KMS-11 (cell line): ENCODE results near the gene KRTAP2-4.
"Not testable (repeated sequence)": the region's sequence is repeated elsewhere in the genome, so short reads cannot be mapped to it uniquely, and the experiment has no call there.

ENCODE experiments used
- H2AFZ ChIP-seq: fragments of 200-600 bp; sonication (generic); 2 replicates; pipeline ENCODE4 v1.6.1; 2016; ENCODE audit warnings: antibody characterized with exemption, mixed run types, low read depth
- H3K27ac ChIP-seq: fragments of 200-600 bp; sonication (generic); 2 replicates; pipeline ENCODE4 v1.6.1; 2016; ENCODE audit warnings: mild to moderate bottlenecking, mixed run types
- H3K27me3 ChIP-seq: fragments of 200-600 bp; sonication (generic); 2 replicates; pipeline ENCODE4 v1.6.1; 2017; ENCODE audit warnings: mild to moderate bottlenecking, low read depth, mixed run types, moderate library complexity; ENCODE audit not compliant: insufficient read depth
- H3K36me3 ChIP-seq: fragments of 200-600 bp; sonication (generic); 2 replicates; pipeline ENCODE4 v1.6.1; 2017; ENCODE audit warnings: mild to moderate bottlenecking, mixed run types; ENCODE audit not compliant: insufficient read depth
- H3K4me1 ChIP-seq: fragments of 200-600 bp; sonication (generic); 2 replicates; pipeline ENCODE4 v1.6.1; 2016; ENCODE audit warnings: mild to moderate bottlenecking, low read depth, mixed run types; ENCODE audit not compliant: poor library complexity, severe bottlenecking
- H3K4me2 ChIP-seq: fragments of 200-600 bp; sonication (generic); 2 replicates; pipeline ENCODE4 v1.7.0; 2016; ENCODE audit warnings: mild to moderate bottlenecking, mixed run types
- H3K4me3 ChIP-seq: fragments of 200-600 bp; sonication (generic); IDR thresholded peaks from 2 replicates; pipeline ENCODE4 v1.6.1; 2017; ENCODE audit warnings: low read depth, low read length, mixed read lengths; ENCODE audit not compliant: insufficient read depth
- H3K79me2 ChIP-seq: fragments of 200-600 bp; sonication (generic); 2 replicates; pipeline ENCODE4 v1.6.1; 2016; ENCODE audit warnings: low read depth, mixed run types; ENCODE audit not compliant: insufficient read depth
- H3K9ac ChIP-seq: fragments of 200-600 bp; sonication (generic); 2 replicates; pipeline ENCODE4 v1.6.1; 2016; ENCODE audit warnings: mild to moderate bottlenecking, mixed run types
- H4K20me1 ChIP-seq: fragments of 200-600 bp; sonication (generic); 2 replicates; pipeline ENCODE4 v1.6.1; 2016; ENCODE audit warnings: mild to moderate bottlenecking, mixed run types; ENCODE audit not compliant: insufficient read depth
- CTCF ChIP-seq: fragments of 200-600 bp; sonication (generic); conservative IDR thresholded peaks from 2 replicates; pipeline ENCODE4 v1.6.1; 2017; ENCODE audit warnings: low read depth, mild to moderate bottlenecking, antibody characterized with exemption, low read length, moderate library complexity, mixed read lengths

Gene KRTAP2-4

GRCh38 chr17:41065829-41066624 lies at the start of gene KRTAP2-4:
KRTAP2-4 (minus strand) TSS chr17:41065879; CDS start chr17:41065845, 34 bp downstream.
- Histone ChIP-seq H2AFZ (no peak within 1 kb of the TSS), H4K20me1 (no peaks in the 10 kb centered on the region), H3K9ac (no peak within 1 kb of the TSS), H3K27me3 (no peaks in the 10 kb centered on the region), H3K4me3 (no peak within 1 kb of the TSS), H3K4me2 (no peak within 1 kb of the TSS), H3K79me2 (no peaks in the 10 kb centered on the region), H3K4me1 (no peaks in the 10 kb centered on the region), H3K36me3 (no peaks in the 10 kb centered on the region), H3K27ac (no peak within 1 kb of the TSS)
- no peak for TF ChIP-seq CTCF

- Histone ChIP-seq H3K4me2 (no peak overlapping the region), H3K4me3 (no peak overlapping the region), H4K20me1 (no peaks in the 10 kb centered on the region), H3K79me2 (no peaks in the 10 kb centered on the region), H2AFZ (no peak overlapping the region), H3K36me3 (no peaks in the 10 kb centered on the region), H3K9ac (no peak overlapping the region), H3K27ac (no peak overlapping the region), H3K4me1 (peaks cover 12% of the 10 kb centered on the region), H3K27me3 (no peaks in the 10 kb centered on the region)
- no peak for TF ChIP-seq CTCF
These were observed 45.6 kb upstream of the KRTAP2-4 start for GRCh38 chr17:41111151-41111885.

- H3K4me3 ChIP-seq, H3K27me3 ChIP-seq, H3K27ac ChIP-seq, H4K20me1 ChIP-seq, H3K36me3 ChIP-seq, H3K79me2 ChIP-seq, H2AFZ ChIP-seq, H3K9ac ChIP-seq: not testable (repeated sequence)
- peaks cover 12% of the 10 kb centered on the region for H3K4me1 ChIP-seq
- H3K4me2 ChIP-seq: peak overlapping the region; percentile 31; the same call in 1 of the 2 replicates
These were observed 43.2 kb upstream of the KRTAP2-4 start for GRCh38 chr17:41108728-41109386.

GRCh38 chr17:41107941-41108450 lies 42.3 kb upstream of the KRTAP2-4 start:
- Histone ChIP-seq H3K79me2 (no peaks in the 10 kb centered on the region), H3K27me3 (no peaks in the 10 kb centered on the region), H3K36me3 (no peaks in the 10 kb centered on the region), H3K4me2 (0 out of 2 replicates have a peak overlapping the region, but pooled peaks have one; percentile 31), H3K4me1 (peaks cover 12% of the 10 kb centered on the region), H3K9ac (no peak overlapping the region), H3K4me3 (no peak overlapping the region), H2AFZ (no peak overlapping the region), H4K20me1 (no peaks in the 10 kb centered on the region), H3K27ac (no peak overlapping the region)
- TF ChIP-seq CTCF: no peak

- H4K20me1 ChIP-seq, H3K4me2 ChIP-seq, H3K79me2 ChIP-seq, H3K27ac ChIP-seq, H3K36me3 ChIP-seq, H2AFZ ChIP-seq, H3K4me3 ChIP-seq, H3K9ac ChIP-seq, H3K27me3 ChIP-seq: not testable (repeated sequence)
- H3K4me1 ChIP-seq: peaks cover 12% of the 10 kb centered on the region
These were observed 39.7 kb upstream of the KRTAP2-4 start, which contains the start of gene KRTAP4-9 for GRCh38 chr17:41105347-41105746. KRTAP4-9 (plus strand) TSS chr17:41105389; CDS start chr17:41105389, 0 bp downstream.

GRCh38 chr17:41104386-41105038 lies 38.8 kb upstream of the KRTAP2-4 start:
- not testable (repeated sequence) for H3K79me2 ChIP-seq, H2AFZ ChIP-seq, H3K4me2 ChIP-seq, H3K4me3 ChIP-seq, H3K27ac ChIP-seq, H3K27me3 ChIP-seq, H3K9ac ChIP-seq, H4K20me1 ChIP-seq, H3K36me3 ChIP-seq
- H3K4me1 ChIP-seq: peaks cover 12% of the 10 kb centered on the region
